HUES64 (cell line): ENCODE data around the gene ADRA2B.
"Not testable (repeated sequence)": the region's sequence is repeated elsewhere in the genome, so short reads cannot be mapped to it uniquely, and the experiment has no call there.

Experiments used
- H3K27ac ChIP-seq: 2 replicates; pipeline ENCODE4 v1.7.0; 2013; ENCODE audit warnings: low read depth, low read length, inconsistent platforms
- H3K27me3 ChIP-seq: 2 replicates; pipeline ENCODE4 v1.6.1; 2013; ENCODE audit warnings: mild to moderate bottlenecking, low read length; ENCODE audit not compliant: insufficient read depth
- H3K36me3 ChIP-seq: 2 replicates; pipeline ENCODE4 v1.6.1; 2013; ENCODE audit warnings: mild to moderate bottlenecking, low read length; ENCODE audit not compliant: insufficient read depth
- H3K4me1 ChIP-seq: 2 replicates; pipeline ENCODE4 v1.6.1; 2013; ENCODE audit warnings: mild to moderate bottlenecking, low read length, moderate library complexity; ENCODE audit not compliant: insufficient read depth
- H3K4me3 ChIP-seq: 2 replicates; pipeline ENCODE4 v1.5.1; 2013; ENCODE audit warnings: mild to moderate bottlenecking, low read length, moderate library complexity
- H3K9ac ChIP-seq: 2 replicates; pipeline ENCODE4 v1.6.1; 2013; ENCODE audit warnings: mild to moderate bottlenecking, low read depth, low read length
- H3K9me3 ChIP-seq: 2 replicates; pipeline ENCODE4 v1.6.1; 2013; ENCODE audit warnings: low read depth, low read length; ENCODE audit not compliant: insufficient read depth
- WGBS: fragments of 150-250, 120-280 bp; methylation state at CpG from one replicate; pipeline ENCODE4 v1.1.7; 2013; ENCODE audit warnings: missing lambda C conversion rate; 5-methylcytosine and 5-hydroxymethylcytosine counted together

Gene ADRA2B

DNA sequence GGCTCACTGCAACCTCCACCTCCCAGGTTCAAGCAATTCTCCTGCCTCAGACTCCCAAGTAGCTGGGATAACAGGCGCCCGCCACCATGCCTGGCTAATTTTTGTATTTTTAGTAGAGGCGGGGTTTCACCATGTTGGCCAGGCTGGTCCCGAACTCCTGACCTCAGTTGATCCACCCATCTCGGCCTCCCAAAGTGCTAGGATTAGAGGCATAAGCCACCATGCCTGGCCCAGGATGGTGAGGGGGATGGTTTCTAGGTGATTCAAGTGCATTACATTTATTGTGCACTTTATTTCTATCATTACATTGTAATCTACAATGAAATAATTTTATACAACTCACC lies 25.2 kb upstream of the ADRA2B start:
- peaks cover 26% of the 10 kb centered on the region for H3K27me3 ChIP-seq
- H3K27ac ChIP-seq, H3K36me3 ChIP-seq, H3K9me3 ChIP-seq, H3K9ac ChIP-seq, H3K4me3 ChIP-seq: not testable (repeated sequence)
- H3K4me1 ChIP-seq = peaks cover 18% of the 10 kb centered on the region
- WGBS = 90% methylated on average over 5 of the region's 5 CpGs

DNA sequence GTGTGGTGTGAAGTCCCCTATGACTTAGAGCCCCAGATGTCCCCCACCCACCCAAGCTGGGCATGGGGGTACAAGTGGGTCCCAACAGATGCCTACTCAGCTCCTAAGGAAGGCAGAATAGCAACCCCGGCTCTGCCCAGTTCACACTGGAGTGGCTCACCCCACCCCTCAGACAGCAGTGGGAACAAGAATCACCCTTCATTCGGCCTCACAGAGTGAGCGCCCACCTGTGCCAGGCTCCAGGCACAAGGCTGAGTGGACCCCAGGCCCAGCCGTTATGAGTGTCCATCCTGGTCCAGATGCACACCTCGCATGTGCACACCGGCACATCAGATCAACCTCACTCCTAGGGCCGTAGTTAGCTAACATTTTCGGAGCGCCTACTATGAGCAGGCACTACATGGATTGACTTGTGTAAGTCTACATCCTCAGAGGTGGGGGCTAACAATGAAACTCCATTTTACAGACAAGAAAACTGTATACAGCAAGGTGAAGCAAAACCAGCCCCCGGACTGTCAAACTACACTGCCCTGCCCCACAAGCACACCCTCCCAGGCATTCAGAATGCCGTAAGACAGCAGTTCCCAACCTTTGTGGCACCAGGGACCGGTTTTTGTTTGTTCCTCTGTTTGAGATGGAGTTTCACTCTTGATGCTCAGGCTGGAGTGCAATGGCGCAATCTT lies 24.7 kb upstream of the ADRA2B start:
- Histone ChIP-seq H3K27me3 (peaks cover 22% of the 10 kb centered on the region), H3K9me3 (no peaks in the 10 kb centered on the region), H3K9ac (no peak overlapping the region), H3K36me3 (no peaks in the 10 kb centered on the region), H3K4me3 (no peak overlapping the region), H3K27ac (no peak overlapping the region), H3K4me1 (peaks cover 14% of the 10 kb centered on the region)
- 93% methylated on average over 13 of the region's 13 CpGs for WGBS

DNA sequence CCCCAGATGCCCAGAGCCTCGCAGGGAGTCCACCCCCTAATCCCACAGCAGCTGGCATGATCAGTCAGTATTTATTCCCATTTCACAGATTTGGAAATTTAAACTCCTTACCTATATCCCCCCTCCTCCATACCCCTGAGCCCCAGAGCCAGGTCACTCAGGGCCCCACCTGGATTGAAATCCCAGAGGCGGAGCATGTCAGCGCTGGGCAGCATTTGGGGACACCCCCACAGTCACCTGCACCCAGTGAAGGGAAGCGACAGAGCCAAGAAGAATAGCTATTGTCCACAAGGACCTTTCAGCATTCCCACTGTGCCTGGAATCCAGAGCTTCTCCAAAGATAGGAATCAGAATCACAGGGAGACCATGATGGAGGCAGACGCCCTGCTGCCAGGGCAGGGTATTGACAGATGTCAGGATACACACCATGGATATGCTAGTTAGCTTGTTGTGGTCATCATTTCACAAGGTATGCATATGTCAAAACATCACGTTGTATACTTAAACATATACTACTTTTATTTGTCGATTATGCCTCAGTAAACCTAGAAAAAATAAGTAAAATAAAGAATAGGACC lies 22.9 kb upstream of the ADRA2B start:
- no peak overlapping the region for H3K4me3 ChIP-seq

DNA sequence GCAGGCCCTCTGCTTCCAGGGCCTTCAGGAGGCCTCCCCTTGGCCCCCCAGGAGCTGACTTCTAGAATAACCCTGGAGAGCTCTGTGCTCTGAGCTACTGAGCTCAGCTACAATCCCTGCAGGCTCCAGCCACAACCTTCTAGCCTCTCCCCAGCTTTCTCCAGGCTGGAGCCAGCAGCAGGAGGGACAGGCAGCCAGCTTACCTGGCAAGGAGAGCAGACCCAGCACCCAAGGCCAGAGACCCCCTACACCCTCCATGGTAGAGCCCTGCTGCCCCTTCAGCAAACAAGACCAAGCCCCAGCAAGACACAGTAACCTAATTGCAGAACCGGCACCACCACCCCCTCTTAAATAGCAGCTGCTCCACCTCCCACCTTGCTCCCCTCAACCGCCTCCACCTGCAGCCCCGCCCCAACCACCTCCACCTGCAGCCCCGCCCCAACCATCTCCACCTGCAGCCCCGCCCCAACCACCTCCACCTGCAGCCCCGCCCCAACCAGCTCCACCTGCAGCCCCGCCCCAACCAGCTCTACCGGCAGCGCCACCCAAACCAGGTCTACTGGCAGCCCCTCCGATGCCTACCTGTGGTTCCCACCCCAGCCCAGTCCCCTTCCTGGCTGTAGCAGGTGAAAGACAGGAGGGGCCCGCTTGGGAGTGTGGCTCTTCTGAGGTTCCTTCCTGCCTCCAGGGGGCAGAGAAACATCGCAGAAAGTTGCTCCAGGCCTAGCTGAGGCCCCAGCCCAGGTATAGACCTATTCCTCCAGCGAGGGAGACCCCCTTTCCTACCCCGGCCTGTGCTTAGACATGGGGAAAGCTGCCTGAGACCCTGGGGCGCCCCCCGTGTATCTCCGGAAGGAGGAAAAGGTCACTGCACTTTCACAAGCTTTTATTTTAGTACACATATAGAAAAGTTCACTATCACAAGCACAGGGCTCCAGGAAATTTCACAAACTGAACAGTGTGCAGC lies 22.1 kb upstream of the ADRA2B start, which contains the start of gene ASTL:
Gene ASTL, minus strand, starts transcription at position 324 of the 967 bp plus-strand sequence. Its CDS starts 66 bp downstream, at position 258.
- no peaks in the 10 kb centered on the region for H3K36me3 ChIP-seq
- no peaks in the 10 kb centered on the region for H3K9me3 ChIP-seq
- 33% methylated on average over 17 of the region's 17 CpGs for WGBS
- H3K9ac ChIP-seq = no peak within 1 kb of the TSS
- H3K4me3 ChIP-seq = peak within 1 kb of the TSS; percentile 32; the same call in 1 of the 2 replicates
- no peaks in the 10 kb centered on the region for H3K27me3 ChIP-seq
- H3K27ac ChIP-seq = no peak within 1 kb of the TSS
- 0 out of 2 replicates have a peak, but pooled peaks cover 5% of the 10 kb centered on the region for H3K4me1 ChIP-seq

More for the DNA sequence above, 22.9 kb upstream of the ADRA2B start:
- no peaks in the 10 kb centered on the region for H3K36me3 ChIP-seq
- peaks cover 4% of the 10 kb centered on the region for H3K27me3 ChIP-seq
- H3K27ac ChIP-seq = no peak overlapping the region
- WGBS = 76% methylated on average over 7 of the region's 7 CpGs
- 0 out of 2 replicates have a peak, but pooled peaks cover 5% of the 10 kb centered on the region for H3K4me1 ChIP-seq
- H3K9ac ChIP-seq = no peak overlapping the region
- no peaks in the 10 kb centered on the region for H3K9me3 ChIP-seq

DNA sequence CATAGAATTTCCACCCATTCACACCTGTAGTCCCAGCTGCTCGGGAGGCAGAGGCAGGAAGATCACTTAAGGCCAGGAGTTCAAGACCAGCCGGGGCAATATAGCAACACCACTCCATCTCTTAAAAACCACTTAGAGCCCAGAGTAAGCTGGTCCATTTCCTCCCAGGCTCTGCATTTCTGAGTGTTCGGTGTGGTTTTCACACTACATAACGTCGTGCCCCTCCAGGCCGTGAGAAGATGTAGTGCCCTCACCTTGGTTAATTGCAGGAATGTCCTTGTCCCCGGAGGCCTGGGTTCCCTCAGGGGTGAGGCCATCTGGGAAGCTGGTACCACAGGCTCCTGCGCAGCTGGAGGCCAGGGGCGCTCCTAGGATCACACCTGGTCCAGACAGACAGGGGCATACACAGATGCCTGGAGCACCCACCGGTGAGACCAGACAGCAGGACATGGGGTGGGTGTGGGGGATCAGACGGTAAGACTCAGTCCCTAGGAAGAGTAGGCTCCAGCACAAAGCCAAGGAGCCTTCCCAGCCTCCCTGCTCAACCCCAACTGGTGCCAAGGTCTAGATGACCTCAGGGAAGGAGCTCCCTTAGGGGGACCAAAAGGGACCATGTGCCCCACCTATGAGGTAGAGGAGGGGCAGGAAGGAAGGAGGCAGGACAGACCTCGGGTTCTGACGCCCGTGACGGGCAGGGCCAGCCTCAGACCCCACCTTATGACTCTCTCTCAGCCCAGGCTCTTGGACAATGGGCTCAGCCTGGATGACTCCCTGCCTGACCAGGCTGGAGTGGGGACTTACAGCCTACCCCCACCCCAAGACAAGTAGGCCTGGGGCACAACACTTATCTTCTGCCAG lies 21.2 kb upstream of the ADRA2B start:
- Histone ChIP-seq H3K9me3 (no peaks in the 10 kb centered on the region), H3K4me3 (no peak overlapping the region), H3K4me1 (0 out of 2 replicates have a peak, but pooled peaks cover 5% of the 10 kb centered on the region), H3K27ac (no peak overlapping the region), H3K9ac (no peak overlapping the region), H3K27me3 (no peaks in the 10 kb centered on the region), H3K36me3 (no peaks in the 10 kb centered on the region)
- WGBS = 90% methylated on average over 15 of the region's 15 CpGs

DNA sequence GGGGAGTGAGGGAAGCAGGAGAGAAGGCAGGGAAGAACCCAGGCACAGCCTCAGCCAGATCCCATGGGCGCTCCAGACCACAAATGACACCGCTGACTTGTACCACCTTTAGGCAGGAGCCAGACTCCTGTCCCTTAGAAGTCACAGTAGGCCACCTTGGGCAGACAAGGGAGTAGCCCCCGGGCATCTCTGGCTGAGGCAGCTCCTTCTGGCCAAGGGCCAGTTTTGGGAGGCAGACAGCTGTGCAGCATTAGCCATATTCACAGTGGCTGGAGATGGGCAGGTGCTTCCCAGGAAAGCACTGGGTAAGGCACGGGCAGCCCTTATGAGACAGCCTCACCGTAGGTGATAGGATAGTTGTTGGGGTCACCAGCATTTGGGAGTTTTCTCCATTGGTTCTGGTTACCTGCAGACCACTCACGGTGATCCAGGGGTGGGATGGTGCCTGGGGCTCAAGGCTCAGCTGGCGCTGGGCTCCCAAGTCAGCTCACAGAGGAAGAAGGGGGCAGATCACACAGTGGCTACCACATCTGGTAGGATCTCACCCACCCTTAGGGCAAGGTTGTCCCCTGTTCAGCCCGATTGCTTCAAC lies 19.9 kb upstream of the ADRA2B start:
- no peaks in the 10 kb centered on the region for H3K27me3 ChIP-seq

DNA sequence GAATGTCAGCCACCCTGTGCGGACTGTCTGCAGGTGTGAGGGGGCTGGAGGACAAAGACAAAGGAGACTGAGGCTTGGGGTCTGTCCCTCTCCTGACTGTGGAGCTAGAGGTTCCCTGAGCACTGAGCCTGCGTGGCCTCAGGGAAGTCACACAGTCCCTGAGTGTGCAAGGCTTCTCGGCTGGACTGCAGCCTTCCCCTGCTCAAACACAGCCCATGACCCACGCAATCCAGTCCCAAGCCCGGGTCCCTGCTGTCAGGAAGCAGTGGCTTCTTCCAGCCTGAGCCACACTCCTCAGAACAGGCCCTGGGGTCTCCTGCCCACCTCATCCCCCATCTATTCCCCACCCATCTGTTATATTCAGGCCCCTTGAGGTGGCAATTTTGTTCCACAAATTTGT lies 19.2 kb upstream of the ADRA2B start:
- H3K4me3 ChIP-seq = no peak overlapping the region
- H3K9ac ChIP-seq = no peak overlapping the region
- H3K36me3 ChIP-seq = no peaks in the 10 kb centered on the region
- H3K4me1 ChIP-seq = 0 out of 2 replicates have a peak, but pooled peaks cover 5% of the 10 kb centered on the region
- H3K27ac ChIP-seq = no peak overlapping the region
- H3K27me3 ChIP-seq = no peaks in the 10 kb centered on the region
- 91% methylated on average over 5 of the region's 5 CpGs for WGBS
- H3K9me3 ChIP-seq = no peaks in the 10 kb centered on the region

More for the DNA sequence above, 19.9 kb upstream of the ADRA2B start:
- WGBS = 90% methylated on average over 8 of the region's 8 CpGs
- Histone ChIP-seq H3K27ac (no peak overlapping the region), H3K4me3 (no peak overlapping the region), H3K9me3 (no peaks in the 10 kb centered on the region), H3K36me3 (no peaks in the 10 kb centered on the region), H3K9ac (no peak overlapping the region), H3K4me1 (0 out of 2 replicates have a peak, but pooled peaks cover 5% of the 10 kb centered on the region)

DNA sequence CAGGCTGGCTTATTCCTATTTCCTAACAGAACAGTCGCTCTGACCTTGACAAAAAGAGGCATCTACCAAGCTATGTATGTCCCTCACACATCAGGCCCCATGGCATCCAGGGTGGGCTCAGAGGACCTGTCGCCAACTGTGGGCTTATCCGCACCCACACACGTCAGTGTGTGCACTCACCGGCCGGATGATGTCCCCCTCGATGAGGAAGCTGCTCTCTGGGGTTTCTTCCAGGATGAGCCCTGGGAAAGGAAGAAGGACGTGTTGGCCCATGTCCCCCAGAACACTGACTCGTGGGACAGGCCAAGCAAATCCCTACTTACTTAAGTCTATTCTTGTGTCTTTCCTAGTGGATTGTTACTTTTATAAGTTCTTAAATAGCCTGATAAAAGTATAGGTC lies 18.8 kb upstream of the ADRA2B start:
- Histone ChIP-seq H3K27me3 (no peaks in the 10 kb centered on the region), H3K9me3 (no peaks in the 10 kb centered on the region), H3K4me1 (0 out of 2 replicates have a peak, but pooled peaks cover 5% of the 10 kb centered on the region), H3K9ac (no peak overlapping the region), H3K36me3 (no peaks in the 10 kb centered on the region), H3K27ac (no peak overlapping the region), H3K4me3 (no peak overlapping the region)
- WGBS = 89% methylated on average over 9 of the region's 9 CpGs

DNA sequence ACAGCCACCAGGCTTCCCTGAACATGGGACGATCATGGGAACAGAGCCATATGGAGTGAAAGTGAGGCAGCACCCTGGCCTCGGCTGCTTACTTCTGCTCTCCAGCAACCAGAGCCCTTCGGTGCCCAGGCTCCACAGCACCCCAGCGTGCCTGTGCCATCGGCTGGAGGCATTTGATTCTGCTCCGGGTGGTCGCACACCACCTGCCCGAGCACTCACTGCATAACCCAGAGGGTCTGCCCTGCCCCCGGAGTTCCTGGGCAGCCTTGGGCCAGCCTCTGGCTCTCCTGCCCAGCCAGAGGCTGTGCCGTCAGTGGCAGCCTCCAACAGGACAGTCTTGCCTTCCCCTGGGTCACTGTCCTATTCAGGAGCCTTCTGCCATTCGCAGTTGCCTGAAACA lies 18.1 kb upstream of the ADRA2B start:
- no peak overlapping the region for H3K4me3 ChIP-seq

More for the DNA sequence above, 18.1 kb upstream of the ADRA2B start:
- Histone ChIP-seq H3K36me3 (no peaks in the 10 kb centered on the region), H3K4me1 (0 out of 2 replicates have a peak, but pooled peaks cover 5% of the 10 kb centered on the region), H3K9me3 (no peaks in the 10 kb centered on the region), H3K9ac (no peak overlapping the region), H3K27me3 (no peaks in the 10 kb centered on the region), H3K27ac (no peak overlapping the region)
- 92% methylated on average over 11 of the region's 11 CpGs for WGBS
